Head of caudate nucleus (tissue), 42 donors: Measurements from ENCODE around the gene BCL2.

Experiments
- DNase-seq, 42 donors: peaks; one replicate each; pipeline versions ENCODE4 v3.0.0 to v3.0.0-alpha.2; 2020 to 2021; ENCODE audit warnings: mixed read lengths in 7 of 42
- intact Hi-C: fragments of 100-400 bp; cut with DNase I; formaldehyde crosslinking; loops from one replicate; pipeline ENCODE4 v1.15.0; 2022

BCL2 gene

DNA sequence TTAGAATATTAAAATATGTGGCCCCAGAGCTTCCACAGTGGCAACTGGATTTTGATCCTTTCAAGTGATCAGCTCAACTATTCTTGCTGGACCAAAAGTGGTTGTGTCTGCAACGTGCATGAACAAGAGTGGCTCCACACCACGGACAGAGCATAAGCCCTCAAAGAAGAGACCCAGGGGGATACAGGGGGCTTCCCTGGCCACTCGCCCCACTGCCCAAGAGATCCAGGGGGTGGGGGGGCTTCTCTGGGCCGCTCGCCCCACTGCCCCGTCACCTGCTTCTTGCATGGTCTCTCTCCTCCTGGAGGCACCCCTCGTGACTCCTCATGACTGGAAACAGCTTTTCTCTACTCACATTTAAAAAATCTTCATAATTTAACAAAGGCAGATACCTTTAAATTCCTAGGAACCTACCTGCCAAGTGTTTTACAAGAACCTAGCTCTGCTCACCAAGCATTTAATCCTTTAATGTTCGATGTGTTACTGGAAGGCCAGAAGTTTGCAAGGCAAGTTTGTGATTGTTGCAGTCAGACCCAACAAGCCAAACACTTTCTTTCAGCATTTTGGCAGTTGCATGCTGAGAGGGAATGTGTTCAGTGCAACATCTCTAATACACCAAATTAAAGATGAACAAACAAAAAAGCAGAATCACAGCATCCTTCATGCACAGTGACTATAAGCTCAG, 174.3 kb downstream of the BCL2 start:
- intact Hi-C loops = loop anchor here (10.0 kb wide), 1 partner anchor 89 kb away; no protein-coding TSS in a partner anchor
- DNase-seq = no peak

DNA sequence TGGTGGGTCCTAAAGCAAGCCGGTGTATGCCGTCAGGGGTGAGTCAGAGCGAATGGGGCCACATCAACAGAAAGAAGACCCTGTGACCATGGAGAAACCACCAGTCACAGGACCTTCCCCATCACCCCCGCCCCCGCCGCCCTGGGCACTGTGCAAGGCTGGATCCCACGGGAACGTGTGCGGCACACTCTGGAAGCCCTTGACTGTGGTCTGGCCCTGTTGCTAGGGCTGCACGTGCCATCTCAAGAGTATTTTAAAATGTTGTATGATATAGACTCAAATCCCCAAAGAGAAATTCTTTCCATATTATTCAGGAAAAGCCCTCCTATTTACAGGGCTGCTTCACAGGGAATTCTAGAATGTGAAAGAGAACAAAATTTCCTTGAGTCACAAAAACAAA, 174.8 kb downstream of the BCL2 start:
- intact Hi-C loops = loop anchor here (10.0 kb wide), 1 partner anchor 90 kb away; no protein-coding TSS in a partner anchor
- no peak for DNase-seq

DNA sequence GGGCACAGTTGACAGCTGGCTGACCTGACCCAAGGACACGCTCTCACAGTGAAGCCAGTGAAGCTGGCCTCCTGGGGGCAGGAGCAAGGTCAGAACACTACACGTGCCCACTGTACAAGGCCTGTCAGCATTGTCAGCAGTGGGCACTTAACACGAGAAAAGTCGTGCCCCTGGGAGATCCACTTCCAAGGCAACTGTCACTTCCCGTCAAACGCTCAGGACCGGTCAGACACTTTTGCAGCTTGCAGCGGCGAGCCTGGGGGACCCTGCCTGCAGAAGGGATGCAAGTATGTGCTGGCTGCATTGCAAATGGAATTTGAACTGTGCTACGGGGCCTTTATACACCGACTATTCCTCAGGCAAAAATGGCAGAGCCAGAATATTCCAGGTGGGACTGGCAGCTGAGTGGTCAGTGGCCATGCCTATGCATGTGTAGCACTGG, 176.2 kb downstream of the BCL2 start:
- DNase-seq = no peak
- intact Hi-C loops = loop anchor here (10.0 kb wide), 1 partner anchor 91 kb away; no protein-coding TSS in a partner anchor

DNA sequence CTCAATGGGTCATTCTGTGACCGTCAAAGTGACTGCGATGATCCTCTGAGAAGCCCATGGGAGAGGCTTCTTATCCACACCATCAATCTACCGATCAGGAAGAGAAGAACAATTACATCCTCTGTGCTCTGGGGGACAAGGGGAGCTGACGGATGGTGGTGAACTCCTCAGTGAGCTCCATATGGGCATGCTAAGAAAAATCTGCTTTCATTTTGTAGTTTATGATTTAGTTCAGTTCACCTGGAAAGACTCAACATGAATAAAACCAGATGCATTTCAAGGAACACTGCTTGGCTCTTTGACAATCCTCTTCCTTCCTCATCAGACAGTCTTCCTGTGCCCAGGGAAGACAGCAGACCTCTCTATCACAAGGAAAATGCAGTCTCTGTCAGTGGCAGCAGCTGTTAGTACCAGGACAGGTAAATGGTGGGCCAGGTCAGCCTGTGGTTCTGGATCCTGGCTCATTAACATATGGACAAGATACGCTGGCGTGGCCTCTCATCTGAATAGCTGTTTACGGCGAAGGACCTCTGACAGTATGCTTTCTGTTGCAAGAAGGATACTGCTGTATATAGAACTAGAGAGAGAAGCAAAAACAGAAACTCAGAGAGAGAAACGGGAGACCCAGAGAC, 176.9 kb downstream of the BCL2 start:
- intact Hi-C loops = loop anchor here (10.0 kb wide), 1 partner anchor 92 kb away; no protein-coding TSS in a partner anchor
- no peak for DNase-seq

DNA sequence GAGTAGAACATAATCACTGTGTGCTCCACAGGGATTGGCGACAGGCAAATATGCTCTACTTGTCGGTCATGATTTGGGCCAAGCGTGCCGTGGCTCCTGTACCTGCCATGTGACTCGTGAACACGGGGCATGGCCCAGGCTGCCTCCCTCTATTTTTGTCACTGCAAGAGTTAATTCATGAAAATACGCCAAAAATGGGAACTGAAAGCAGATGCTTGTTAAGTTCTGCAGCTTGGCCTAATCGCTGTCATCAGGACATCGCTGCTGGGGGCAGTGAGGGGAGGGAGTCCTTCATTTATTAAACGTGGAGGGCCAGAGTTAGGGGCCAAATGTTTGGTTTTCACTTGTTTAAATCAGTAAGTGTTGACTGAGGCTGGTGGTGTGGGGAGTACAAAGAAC, 177.8 kb downstream of the BCL2 start:
- DNase-seq = no peak
- intact Hi-C loops = loop anchor here (10.0 kb wide), 1 partner anchor 93 kb away; no protein-coding TSS in a partner anchor

DNA sequence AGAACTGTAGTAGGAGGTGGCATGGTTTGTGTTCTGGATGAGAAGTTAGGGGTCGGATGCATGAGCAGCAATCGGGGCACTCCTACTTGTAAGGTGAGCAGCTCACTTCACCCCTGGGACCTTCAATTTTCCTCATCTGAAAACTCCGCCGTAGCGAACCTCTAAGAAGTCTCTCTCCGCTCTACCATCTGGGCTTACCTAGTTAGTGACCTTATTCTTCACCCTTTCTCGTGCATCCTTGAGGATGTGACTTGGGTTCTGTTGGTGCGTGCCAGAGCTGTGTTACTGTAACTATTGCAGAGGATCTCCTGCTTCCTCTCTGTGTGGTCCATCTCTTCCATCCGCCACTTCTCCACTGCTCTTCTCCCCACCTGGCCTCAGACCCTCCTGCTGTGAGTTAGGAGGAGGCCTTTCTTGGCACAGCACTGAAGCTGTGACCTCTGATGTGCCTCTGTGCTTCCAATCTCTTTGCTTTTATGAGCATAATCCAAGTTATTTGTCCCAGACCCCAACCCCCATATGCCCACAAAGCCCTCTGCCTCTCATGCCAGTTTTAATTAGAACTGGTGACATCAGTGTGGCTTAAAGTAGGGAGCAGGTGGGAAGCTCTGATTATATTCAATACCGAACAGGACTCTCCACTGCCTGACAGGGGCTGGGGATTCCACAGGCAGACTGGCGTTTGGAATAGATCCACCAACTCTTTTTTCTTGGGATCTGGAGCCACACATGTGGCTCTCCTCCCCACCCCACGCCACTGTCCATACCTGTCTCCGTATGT, 178.4 kb downstream of the BCL2 start:
- no peak for DNase-seq
- intact Hi-C loops = loop anchor here (10.0 kb wide), 1 partner anchor 94 kb away; no protein-coding TSS in a partner anchor

DNA sequence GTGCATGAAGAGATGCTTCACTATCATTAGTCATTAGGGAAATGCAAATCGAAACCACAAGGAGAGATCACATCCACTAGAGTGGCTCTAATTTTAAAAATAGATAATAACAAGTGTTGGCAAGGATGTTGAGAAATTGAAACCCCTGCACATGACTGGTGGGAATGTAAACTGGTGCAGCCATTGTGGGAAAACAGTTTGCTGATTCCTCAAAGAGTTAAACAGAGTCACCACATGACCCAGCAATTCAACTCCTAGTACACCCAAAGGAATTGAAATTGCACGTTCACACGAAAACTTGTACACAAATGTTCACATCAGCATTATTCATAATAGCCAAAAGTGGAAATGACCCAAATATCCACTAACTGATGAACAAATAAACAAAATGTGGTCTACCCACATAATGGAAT, 179.5 kb downstream of the BCL2 start:
- intact Hi-C loops = loop anchor here (10.0 kb wide), 1 partner anchor 95 kb away; no protein-coding TSS in a partner anchor
- DNase-seq = no peak

DNA sequence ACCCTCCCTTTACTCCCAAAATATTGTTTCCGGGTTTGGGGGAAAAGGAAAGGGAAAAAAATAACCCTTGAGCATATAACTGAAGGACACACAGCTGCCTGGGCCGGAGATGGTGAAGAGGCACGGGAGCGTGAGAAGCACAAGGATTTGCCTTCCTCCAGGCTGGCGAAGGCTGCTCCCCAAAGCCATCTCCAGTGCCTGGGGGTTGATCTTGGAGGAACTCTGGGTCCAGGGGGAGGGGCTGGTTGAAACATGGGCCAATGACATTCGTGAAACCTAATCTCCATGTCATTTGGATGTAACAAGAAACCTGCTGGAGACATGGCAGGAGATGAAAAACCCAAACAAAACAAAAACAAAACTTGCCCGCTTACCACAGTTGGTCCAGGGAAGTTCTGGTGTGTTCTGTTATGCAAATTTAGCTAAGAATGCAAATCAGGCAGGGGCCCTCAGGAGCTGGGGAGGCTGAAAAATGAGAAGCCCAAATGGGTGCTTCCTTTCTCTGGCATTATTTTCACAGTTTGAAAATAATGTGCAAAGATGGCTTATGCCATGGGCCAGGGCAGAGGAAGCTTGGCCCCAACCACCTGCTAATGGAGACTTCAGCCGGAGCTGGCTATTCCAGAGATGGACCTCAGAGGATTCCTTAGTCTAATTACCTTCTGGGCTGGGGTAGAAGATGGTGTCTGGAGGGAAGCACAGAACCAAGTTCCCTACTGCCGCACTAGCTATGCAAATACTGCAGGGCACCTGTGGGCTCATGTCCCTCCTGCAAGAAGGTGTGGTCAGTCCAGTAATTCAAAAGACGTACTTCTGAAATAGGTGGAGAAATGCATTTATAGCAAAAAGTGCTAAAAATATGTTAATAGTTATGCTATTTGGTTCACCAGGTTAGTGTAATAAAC, 180.9 kb downstream of the BCL2 start:
- DNase-seq = no peak
- intact Hi-C loops = no loop called here

DNA sequence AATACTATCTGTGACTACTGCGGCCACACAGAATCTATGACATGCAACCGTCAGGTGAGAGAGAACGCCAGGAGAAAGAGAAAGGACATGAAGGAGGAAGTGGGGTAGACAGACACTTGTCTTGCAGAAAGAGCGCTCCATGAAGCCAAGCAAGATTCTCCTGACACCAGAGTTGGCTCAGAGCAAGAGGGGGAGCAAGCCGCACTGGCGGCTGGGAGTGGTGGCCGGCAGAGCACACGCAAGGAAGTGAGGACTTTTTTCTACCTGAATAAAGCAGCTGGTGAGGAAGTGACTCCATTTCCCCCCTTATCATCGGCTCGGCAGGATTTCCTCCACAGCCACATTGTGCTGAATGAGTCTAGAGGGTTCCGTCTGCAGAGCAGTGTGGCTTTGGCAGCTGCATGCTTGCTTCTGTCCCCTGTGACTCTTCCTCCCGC, 181.6 kb downstream of the BCL2 start:
- no peak for DNase-seq
- intact Hi-C loops = no loop called here

DNA sequence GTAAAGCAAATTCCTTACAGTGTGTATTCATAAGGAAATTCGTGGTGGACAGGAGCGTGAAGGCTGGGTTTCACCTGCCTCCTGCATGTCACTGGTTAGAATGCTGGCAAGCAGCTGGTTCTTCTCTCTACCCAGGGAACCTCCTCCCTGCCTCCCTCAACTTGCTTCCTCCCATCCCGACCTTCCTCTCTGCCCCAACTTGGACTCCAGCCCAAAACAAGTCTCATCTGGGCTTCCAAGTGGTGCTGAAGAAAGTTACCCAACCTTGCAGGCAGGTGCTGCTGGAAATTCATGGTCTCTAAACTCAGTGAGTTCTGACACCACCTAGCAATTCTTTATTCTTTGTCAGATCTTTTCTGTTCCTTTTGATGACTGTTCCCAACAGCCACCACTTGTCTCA, 184.5 kb downstream of the BCL2 start:
- intact Hi-C loops = no loop called here
- DNase-seq = no peak

DNA sequence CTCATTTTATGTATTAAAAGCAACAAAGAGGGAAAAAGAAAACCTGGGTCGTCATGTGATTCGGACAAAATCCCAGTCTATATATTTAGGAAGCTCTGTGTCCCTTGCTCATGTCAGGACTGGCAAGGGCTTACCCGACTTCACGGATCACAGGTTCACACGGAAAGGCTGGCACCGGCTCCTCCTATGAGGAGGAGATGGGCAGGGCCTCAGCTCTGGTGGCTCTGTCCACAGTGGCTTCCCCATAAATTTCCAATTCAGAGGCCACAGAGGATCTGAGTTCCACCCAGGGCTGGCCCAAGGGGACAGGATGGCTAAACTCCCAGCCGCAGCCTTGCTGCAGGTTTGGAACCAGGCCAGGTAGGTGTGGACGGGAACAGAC, 186.8 kb downstream of the BCL2 start:
- intact Hi-C loops = no loop called here
- DNase-seq = no peak

DNA sequence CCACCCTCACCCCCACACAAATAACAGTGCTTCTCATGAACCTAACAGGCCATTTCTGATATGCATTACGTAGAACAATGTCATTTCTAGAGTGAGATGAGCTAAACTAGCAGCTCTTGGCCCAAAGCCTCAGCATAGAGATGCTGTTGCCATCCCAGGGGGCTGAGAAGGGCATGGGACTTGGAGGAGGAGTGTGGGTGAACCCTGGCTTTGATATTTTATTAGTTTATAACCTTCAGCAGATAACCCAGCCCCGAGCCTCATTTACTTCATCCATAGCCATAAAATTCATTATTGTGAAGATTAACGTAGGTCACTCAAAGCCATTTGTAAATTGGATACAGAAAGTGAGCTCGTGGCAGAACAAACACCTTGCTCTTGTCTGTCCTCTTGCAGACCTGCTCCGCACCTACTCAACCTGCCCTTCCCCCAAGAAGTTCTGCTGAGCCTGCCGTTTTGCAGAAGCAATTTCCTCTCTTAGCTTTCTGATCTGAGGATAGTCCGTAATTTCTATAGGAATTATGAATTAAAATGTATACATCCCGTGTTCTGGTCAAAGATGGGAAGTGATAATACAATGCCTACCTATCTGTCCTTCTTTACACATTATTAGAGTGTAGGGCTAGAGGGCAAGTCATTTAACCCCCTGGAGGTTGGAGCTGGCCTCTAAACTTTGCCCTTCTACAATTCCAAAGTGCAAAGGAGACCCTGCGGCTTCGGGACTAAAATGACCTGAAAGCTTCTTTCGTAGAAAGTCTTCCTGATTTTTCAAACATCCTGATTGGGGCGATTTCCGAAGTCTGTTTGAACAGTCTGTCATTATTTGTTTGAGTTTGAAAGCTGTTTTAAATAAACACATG, 187.4 kb downstream of the BCL2 start:
- intact Hi-C loops = no loop called here
- no peak for DNase-seq

DNA sequence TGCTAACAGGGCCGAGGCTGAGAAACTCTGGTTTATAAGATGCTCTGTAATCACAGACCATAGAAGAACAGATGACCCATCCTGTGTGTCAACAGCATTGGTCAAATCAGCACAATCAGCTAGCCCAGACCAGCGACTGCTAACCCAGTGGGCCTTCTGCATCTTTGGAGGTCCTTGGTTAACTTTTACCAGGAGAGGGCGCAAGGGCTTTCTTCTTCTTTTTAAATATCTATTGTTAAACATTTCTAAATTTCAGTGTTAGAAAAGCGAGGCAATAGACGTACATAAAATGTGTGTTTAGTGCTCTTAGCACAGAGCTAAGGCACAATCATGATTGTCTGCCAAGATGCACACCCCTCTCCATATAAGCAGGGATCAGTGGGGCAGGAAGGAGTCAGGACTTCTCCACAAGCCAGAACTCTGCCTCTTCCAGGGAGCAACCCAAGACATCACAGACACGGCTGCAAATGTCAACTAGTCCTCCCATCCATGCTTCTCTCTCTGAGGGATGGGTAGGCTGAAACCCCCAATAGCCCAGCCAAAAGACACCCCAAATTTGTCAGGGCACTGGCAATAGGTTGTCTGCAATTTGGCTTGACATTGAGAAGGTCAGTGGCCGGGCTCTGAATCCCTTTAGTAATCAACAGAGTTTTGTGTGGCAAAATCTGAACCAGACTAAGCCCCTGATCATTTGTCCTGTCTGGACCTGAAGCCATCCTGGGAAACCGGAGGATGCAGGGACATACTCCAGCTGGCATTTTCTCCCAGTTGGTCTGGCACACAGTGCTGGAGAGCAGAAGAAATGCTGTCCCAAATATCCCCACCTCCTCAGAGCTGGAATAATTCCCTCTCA, 188.2 kb downstream of the BCL2 start:
- peak in 26 of 42 donors; percentile 27 to 84 (median 56) for DNase-seq
- intact Hi-C loops = no loop called here

DNA sequence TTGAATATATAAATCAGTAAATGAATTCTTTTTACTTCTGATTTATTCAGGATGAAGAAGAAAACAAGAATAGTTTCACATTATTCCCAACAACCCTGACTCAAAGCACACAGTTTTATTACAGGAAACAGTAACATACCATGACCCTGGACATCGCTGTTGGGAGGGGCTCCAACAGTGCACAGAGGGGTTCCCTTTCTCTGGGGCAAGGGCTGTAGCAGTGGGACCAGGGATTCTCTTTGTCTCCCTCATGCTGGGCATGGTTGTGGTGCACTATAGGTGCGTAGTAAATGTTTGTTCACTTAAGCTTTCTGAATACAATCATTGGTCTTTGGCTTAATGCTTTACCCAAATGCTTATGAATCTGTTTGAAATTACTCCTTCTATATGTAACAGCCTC, 189.4 kb downstream of the BCL2 start:
- intact Hi-C loops = no loop called here
- no peak for DNase-seq

DNA sequence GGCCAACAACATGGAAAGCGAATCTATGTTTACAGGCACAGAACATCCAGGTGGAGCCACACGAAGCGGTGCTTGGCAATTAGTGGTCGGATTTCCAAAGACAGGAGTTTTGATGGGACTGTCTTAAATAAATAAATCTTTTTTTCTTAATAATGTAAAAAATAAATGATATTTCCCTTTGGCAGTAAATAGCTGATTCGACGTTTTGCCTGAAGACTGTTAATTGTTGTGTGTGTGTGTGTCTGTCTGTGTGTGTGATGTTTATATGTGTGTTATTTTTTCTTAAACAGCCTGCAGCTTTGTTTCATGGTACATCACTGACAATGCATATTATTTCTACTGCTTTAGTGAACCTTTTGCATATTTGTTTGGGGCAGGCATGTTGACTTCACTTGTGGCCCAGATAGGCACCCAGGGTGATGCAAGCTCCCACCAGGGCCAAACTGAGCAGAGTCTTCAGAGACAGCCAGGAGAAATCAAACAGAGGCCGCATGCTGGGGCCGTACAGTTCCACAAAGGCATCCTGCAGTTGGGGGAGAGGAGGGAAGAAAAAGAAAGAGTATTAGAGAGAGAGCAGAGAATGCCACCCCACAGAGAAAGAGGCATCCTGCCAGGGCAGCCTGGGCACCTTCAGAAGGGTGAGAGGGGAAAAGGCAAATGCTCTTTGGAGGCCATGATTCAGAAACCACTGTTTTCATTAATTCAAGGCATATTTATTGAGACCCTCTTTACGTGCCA, 191.2 kb downstream of the BCL2 start:
- intact Hi-C loops = no loop called here
- no peak for DNase-seq
